Lung (tissue), 12 donors: Measurements from ENCODE around the gene TMEM239. TPM values are rescaled to one million over a fixed set of nuclear protein-coding genes. Genes with fewer than 3 reads are reported as not detected.

Experiments used
- ATAC-seq: fragments of 200-7000 bp; cut with Tn5 transposase; one replicate; pipeline ENCODE4 v1.9.1; 2020; ENCODE audit warnings: moderate number of reproducible peaks; ENCODE audit not compliant: insufficient read depth, low FRiP score
- DNase-seq, 3 donors: peaks; one replicate each; pipeline ENCODE4 v3.0.0-alpha.2; 2013 to 2017
- H3K27ac ChIP-seq, 2 donors: one replicate each; pipeline ENCODE4 v1.5.1; 2013; ENCODE audit warnings: mild to moderate bottlenecking in 2 of 2, moderate library complexity in 2 of 2, control low read depth in 1 of 2, inconsistent platforms in 1 of 2, low read depth in 1 of 2, low read length in 1 of 2
- H3K27me3 ChIP-seq, 3 donors: one replicate each; pipeline ENCODE4 v1.5.1; 2013; ENCODE audit warnings: low read length in 2 of 3; ENCODE audit not compliant: control insufficient read depth in 3 of 3, insufficient read depth in 3 of 3
- H3K36me3 ChIP-seq, 4 donors: one replicate each; pipeline ENCODE4 v1.5.1; 2013; ENCODE audit warnings: low read length in 4 of 4, mild to moderate bottlenecking in 1 of 4, moderate library complexity in 1 of 4; ENCODE audit not compliant: control insufficient read depth in 4 of 4, insufficient read depth in 4 of 4
- H3K4me1 ChIP-seq, 5 donors: one replicate each; pipeline ENCODE4 v1.5.1; 2013; ENCODE audit warnings: low read length in 5 of 5, mild to moderate bottlenecking in 2 of 5, moderate library complexity in 1 of 5; ENCODE audit not compliant: control insufficient read depth in 5 of 5, insufficient read depth in 5 of 5
- H3K4me3 ChIP-seq: one replicate; pipeline ENCODE4 v1.5.1; 2013; ENCODE audit warnings: mild to moderate bottlenecking, control low read depth, moderate library complexity
- H3K9ac ChIP-seq, 2 donors: one replicate each; pipeline ENCODE4 v1.5.1; 2013; ENCODE audit warnings: low read length in 2 of 2, control low read depth in 1 of 2; ENCODE audit not compliant: insufficient read depth in 1 of 2
- H3K9me3 ChIP-seq, 4 donors: one replicate each; pipeline ENCODE4 v1.5.1; 2013; ENCODE audit warnings: low read length in 3 of 4, mild to moderate bottlenecking in 1 of 4, moderate library complexity in 1 of 4; ENCODE audit not compliant: control insufficient read depth in 4 of 4, insufficient read depth in 3 of 4
- WGBS, 2 donors: extraction: QIAGEN DNeasy Blood & Tissue Kit; methylation state at CpG; one replicate each; pipeline ENCODE4 v1.1.7; 2013; 5-methylcytosine and 5-hydroxymethylcytosine counted together
- polyA plus RNA-seq, 2 donors: library from polyadenylated mRNA; stranded (reverse); fragments of 200-250 nt; gene quantifications; one replicate each; pipeline ENCODE4 v1.2.1, GENCODE V29; 2013
- total RNA-seq, 2 donors: library from RNA; depleted of rRNA in 1 of 2; stranded (reverse); fragments of >200 nt in 1 of 2; gene quantifications; one replicate each; pipeline ENCODE4 v1.2.1, GENCODE V29; 2014 to 2021
- TF ChIP-seq, protein P1 (sequence below): IDR thresholded peaks from 2 replicates; pipeline ENCODE4 v1.5.1; 2012; ENCODE audit warnings: mild to moderate bottlenecking; ENCODE audit errors: control extremely low read depth, extremely low read depth
- donor health status: control.
- donor health status: control.
- donor health status: Bipolar disorder and iron deficiency.
- donor health status: healthy.
- donor health status: DM: yes; HTN: yes; CAD: no.

The TMEM239 gene
- total and polyA plus RNA-seq, 4 donors, result not detected

DNA sequence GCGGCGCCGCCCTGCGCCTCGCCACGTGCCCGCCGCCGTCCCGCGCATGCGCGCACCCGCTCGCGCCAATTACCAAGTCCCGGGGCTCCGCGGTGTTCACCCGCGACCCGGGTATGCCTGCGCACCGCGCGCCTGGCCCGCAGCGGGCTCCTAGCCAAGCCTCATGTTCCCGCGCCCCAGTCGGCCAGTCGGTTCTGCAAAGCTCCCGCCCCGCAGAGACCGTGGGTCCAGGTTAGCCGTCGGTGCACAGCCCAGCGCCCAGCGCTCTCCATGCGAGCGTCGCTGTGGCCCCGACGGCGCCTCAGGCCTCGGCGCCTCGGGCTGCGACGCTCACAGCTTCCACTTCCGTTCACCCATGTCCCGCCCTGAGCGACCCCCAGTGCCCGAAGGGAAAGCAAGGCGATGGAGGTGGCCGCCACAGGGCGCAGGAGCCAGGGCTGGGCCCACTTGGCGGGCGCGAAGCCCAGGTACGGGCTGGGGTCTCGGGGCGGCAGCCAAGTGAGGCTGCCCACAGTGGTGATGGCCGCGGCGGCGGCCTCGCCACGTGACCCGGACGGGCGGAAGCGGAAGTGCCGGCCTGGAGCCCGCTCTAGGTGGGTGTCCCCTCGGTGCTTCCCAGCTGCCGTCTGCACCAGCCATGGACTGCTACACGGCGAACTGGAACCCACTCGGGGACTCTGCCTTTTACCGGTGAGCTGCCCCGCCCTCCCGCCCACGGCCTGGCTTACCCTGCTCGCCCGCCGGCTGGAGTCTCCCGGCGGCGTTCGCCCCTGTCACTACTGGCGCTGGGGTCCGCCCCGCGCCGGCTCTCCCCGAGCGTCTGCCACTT lies 24.2 kb downstream of the TMEM239 start, which contains the start of the genes PCED1A and VPS16:
PCED1A (minus strand) TSS at position 518 of the 829 bp plus-strand sequence. CDS start 743 bp downstream, outside the sequence.
VPS16 (plus strand) TSS at position 608 of the 829 bp plus-strand sequence; CDS start at position 638, 30 bp downstream.
- H3K36me3 ChIP-seq, result peaks cover 0 to 12% (median 7%) of the 10 kb centered on the region in 4 donors
- ATAC-seq, result peak; percentile 98
- H3K27ac ChIP-seq, result peak within 1 kb of the TSS; percentile 95 to 98
- H3K27me3 ChIP-seq, result no peaks in the 10 kb centered on the region
- peaks cover 2 to 16% (median 6%) of the 10 kb centered on the region in 5 donors for H3K4me1 ChIP-seq
- H3K4me3 ChIP-seq, result peak within 1 kb of the TSS; percentile 98
- peak; percentile 87 to 94 (median 93) for DNase-seq
- H3K9ac ChIP-seq, result peak within 1 kb of the TSS; percentile 49 to 87
- no peaks in the 10 kb centered on the region for H3K9me3 ChIP-seq
- WGBS, 2 donors, result 2 to 4% methylated on average over 92 to 98 of the region's 98 CpGs
- TF ChIP-seq, protein P1, sequence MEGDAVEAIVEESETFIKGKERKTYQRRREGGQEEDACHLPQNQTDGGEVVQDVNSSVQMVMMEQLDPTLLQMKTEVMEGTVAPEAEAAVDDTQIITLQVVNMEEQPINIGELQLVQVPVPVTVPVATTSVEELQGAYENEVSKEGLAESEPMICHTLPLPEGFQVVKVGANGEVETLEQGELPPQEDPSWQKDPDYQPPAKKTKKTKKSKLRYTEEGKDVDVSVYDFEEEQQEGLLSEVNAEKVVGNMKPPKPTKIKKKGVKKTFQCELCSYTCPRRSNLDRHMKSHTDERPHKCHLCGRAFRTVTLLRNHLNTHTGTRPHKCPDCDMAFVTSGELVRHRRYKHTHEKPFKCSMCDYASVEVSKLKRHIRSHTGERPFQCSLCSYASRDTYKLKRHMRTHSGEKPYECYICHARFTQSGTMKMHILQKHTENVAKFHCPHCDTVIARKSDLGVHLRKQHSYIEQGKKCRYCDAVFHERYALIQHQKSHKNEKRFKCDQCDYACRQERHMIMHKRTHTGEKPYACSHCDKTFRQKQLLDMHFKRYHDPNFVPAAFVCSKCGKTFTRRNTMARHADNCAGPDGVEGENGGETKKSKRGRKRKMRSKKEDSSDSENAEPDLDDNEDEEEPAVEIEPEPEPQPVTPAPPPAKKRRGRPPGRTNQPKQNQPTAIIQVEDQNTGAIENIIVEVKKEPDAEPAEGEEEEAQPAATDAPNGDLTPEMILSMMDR, result no peak

DNA sequence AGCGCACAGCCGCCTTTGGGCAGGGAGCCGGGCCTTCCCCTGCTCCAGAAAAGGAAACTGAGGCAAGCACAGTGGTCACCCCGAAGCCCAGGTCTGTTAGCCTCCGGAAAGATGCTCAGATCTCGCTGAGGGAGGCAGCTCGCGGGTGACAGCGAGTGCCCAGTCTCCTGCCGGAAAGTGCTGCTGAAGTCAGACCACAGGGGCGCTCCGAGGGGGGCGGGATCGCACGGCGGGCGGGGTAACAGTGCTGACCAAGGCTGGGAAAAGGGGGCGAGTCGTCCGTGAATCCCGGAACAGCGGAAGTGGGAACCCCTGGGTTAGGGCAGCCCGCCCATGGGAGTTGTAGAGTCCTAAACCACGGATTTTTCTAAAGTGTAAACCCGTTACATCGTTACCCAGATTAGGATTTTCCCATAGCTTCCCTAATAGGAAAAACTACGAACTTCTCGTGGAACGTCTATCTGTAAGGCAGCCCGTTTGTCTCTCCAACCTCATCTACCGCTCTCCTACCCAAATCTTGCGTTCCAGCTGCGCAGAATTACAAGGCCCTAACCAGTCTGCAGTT lies 24.9 kb downstream of the TMEM239 start:
- H3K27ac ChIP-seq, result peak overlapping the region; percentile 88 to 95
- peak overlapping the region; percentile 98 for H3K4me3 ChIP-seq
- 7 to 8% methylated on average over 33 of the region's 33 CpGs for WGBS, 2 donors
- ATAC-seq, result peak; percentile 47
- no peaks in the 10 kb centered on the region for H3K9me3 ChIP-seq
- TF ChIP-seq, protein P1, result no peak
- DNase-seq, result peak; percentile 75 to 84 (median 80)
- H3K36me3 ChIP-seq, result peaks cover 0 to 12% (median 6%) of the 10 kb centered on the region in 4 donors
- H3K4me1 ChIP-seq, result peaks cover 2 to 16% (median 6%) of the 10 kb centered on the region in 5 donors
- H3K27me3 ChIP-seq, result no peaks in the 10 kb centered on the region
- H3K9ac ChIP-seq, result peak overlapping the region; percentile 31 to 87

DNA sequence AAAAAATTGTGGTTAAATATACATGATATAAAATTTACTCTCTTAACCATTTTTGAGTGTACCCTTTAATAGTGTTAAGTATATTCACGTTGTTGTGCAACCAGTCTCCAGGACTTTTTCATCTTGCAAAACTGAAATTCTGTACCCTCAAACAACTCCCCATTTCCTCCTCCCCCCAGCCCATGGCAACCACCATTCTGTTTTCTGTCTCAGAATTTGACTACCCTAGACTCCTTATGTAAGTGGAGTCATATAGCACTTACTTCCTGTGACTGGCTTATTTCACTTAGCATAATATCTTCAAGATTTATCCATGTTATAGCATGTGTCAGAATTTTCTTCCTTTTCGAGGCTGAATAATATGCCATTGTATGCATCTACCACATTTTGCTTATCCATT lies 29.4 kb downstream of the TMEM239 start:
- H3K4me3 ChIP-seq, result no peak overlapping the region

More for the DNA sequence above, 29.4 kb downstream of the TMEM239 start:
- no peak for ATAC-seq
- 56 to 70% methylated on average over 2 of the region's 2 CpGs for WGBS, 2 donors
- Histone ChIP-seq H3K27ac (no peak overlapping the region), H3K9ac (no peak overlapping the region), H3K4me1 (peaks cover 0 to 7% (median 1%) of the 10 kb centered on the region in 5 donors), H3K36me3 (peaks cover 0 to 5% (median 0%) of the 10 kb centered on the region in 4 donors), H3K9me3 (no peaks in the 10 kb centered on the region), H3K27me3 (no peaks in the 10 kb centered on the region)
- no peak for DNase-seq
- TF ChIP-seq, protein P1, result no peak
